ENCODE measurements around the gene MAGI1. TPM values are rescaled to one million over a fixed set of nuclear protein-coding genes. Genes with fewer than 3 reads are reported as not detected.

The MAGI1 gene
- total RNA-seq, 1 donor from 2014 or later, result 0.49 TPM

- intact Hi-C loops (cut with micrococcal nuclease), result no loop called here
Observed at GRCh38 chr3:65335587-65335986, 703.1 kb downstream of the MAGI1 start.

GRCh38 chr3:65334045-65334665 lies 704.6 kb downstream of the MAGI1 start:
- intact Hi-C loops (cut with micrococcal nuclease), result no loop called here

- intact Hi-C loops (cut with micrococcal nuclease), result no loop called here
Observed at GRCh38 chr3:65331730-65332129, 707.0 kb downstream of the MAGI1 start.

- intact Hi-C loops (cut with micrococcal nuclease), result no loop called here
Observed at GRCh38 chr3:65330072-65330471, 708.6 kb downstream of the MAGI1 start.

- intact Hi-C loops (cut with micrococcal nuclease), result no loop called here
Observed at GRCh38 chr3:65328148-65328547, 710.6 kb downstream of the MAGI1 start.

- intact Hi-C loops (cut with micrococcal nuclease), result no loop called here
Observed at GRCh38 chr3:65326574-65326973, 712.1 kb downstream of the MAGI1 start.

DNA sequence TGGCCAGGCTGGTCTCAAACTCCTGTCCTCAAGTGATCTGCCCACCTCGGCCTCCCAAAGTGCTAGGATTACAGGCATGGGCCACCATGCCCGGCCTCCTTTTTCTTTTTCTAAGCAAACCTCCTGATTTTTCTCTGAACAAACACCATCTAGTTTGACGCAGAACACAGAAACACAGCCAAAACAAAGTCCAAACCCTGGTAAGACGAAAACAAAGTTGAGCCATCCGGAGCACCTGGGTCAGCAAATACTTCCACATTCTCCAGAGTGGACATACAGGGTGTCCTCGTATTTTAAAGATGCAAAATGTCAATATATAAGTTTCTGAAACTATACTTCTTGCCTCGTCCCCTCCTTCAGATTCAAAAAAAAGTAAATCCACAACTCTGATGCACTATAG lies 715.8 kb downstream of the MAGI1 start:
- intact Hi-C loops (cut with micrococcal nuclease), result no loop called here

DNA sequence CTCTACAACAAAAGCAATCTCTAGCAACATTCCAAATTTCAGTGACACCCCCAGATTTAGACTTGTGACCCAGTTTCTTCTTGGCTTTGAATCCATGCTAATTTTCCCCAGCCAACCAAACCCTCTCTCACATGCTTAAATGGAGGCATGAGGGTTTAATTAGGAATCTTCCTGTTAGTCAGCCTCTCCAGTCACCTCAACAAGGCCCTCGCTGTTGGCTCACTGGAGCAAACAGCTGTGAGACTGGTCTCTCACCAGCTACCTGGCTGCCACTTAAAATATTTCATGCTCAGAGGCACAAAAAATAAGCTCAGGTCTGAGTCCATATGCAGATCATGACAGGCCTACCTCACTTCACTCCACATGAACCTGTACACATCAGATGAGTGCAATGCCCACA lies 720.5 kb downstream of the MAGI1 start:
- intact Hi-C loops (cut with micrococcal nuclease), result no loop called here

GRCh38 chr3:65314916-65315315 lies 723.8 kb downstream of the MAGI1 start:
- intact Hi-C loops (cut with micrococcal nuclease), result no loop called here

- intact Hi-C loops (cut with micrococcal nuclease), result no loop called here
Observed at GRCh38 chr3:65314269-65314668, 724.4 kb downstream of the MAGI1 start.

- intact Hi-C loops (cut with micrococcal nuclease), result no loop called here
Observed at GRCh38 chr3:65313666-65314065, 725.1 kb downstream of the MAGI1 start.

- intact Hi-C loops (cut with micrococcal nuclease), result no loop called here
Observed at GRCh38 chr3:65305836-65306235, 732.9 kb downstream of the MAGI1 start.

Other genes with a start within 250 kb of the MAGI1 start
- 12.4 and 13.1 TPM in 2 replicates for gene SLC25A26, start 182.1 kb upstream of the MAGI1 start, total RNA-seq